OCI-LY3 (cell line): ENCODE data around the gene INTS1.

ENCODE experiments used
- EZH2phosphoT487 ChIP-seq: fragments of 200-600 bp; shearing (Covaris generic); IDR thresholded peaks from 2 replicates; pipeline ENCODE4 v1.6.1; 2018; ENCODE audit warnings: antibody characterized with exemption, mixed run types, low read depth
- TF ChIP-seq, protein P1 (sequence below): fragments of 200-600, 300-600 bp; sonication (generic); IDR thresholded peaks from 2 replicates; pipeline ENCODE4 v1.5.1; 2014; ENCODE audit warnings: antibody characterized with exemption, low read length, low read depth

DNA sequence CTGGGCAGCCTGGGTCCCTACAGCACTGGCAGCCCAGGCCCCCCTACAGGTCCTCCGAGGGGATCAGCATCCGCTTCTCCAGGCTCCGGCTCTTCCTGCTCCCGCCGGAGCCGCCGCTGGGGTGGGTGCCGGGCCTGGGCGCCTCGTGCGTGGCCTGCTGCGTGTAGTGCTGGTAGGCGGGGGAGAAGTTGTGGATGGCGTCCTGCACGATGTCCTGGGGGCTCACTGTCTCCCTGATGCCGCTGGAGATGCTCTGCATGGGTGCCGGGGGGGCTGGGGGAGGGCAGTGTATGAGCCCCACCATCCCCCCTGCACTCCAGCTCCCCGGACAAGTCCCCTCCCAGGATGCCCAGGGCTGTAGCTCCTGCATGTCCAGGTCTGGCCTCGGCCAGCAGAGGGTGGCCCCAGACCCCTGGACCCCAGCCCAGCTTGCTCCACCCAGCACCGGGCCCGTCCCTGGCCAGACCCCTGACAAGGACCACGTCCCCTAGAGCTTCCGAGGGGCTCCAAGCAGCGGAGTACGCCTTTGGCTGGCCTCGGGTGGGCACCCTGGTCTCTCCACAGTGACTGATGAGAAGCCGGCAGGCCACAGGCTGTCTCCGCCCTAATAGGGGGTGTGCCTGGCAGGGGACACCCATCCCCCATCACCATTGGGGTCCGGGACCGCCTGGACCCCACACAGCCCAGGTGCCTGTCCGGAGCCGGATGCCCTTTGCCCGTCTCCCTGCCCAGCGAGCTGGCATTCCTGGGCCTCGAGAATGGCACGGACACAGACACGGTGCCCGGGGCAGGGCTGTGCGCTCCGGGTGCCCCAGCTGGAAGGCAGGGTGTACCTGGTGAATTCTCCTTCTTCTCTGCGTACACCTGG, 43.0 kb upstream of the INTS1 start:
- TF ChIP-seq, protein P1, sequence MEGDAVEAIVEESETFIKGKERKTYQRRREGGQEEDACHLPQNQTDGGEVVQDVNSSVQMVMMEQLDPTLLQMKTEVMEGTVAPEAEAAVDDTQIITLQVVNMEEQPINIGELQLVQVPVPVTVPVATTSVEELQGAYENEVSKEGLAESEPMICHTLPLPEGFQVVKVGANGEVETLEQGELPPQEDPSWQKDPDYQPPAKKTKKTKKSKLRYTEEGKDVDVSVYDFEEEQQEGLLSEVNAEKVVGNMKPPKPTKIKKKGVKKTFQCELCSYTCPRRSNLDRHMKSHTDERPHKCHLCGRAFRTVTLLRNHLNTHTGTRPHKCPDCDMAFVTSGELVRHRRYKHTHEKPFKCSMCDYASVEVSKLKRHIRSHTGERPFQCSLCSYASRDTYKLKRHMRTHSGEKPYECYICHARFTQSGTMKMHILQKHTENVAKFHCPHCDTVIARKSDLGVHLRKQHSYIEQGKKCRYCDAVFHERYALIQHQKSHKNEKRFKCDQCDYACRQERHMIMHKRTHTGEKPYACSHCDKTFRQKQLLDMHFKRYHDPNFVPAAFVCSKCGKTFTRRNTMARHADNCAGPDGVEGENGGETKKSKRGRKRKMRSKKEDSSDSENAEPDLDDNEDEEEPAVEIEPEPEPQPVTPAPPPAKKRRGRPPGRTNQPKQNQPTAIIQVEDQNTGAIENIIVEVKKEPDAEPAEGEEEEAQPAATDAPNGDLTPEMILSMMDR, result no peak
- no peak for TF ChIP-seq EZH2phosphoT487
